ENCODE data around the gene PLD1.

The PLD1 gene

DNA sequence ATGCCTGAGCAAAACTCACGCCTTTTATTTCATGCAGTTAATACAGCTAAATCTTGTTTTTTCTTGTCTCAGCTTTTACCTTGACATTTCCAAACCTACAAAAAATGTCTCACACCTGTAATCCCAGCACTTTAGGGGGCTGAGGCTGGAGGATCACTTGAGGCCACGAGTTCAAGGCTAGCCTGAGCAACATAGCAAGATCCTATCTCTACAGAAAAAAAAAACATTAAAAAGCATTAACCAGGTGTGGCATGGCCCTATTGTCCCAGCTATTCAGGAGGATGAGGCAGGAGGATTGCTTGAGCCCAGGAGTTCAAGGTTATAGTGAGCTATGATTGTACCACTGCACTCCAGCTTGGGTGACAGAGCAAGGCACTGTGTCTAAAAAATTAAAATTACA is 29.0 kb upstream of the PLD1 start:
- DNase-seq (ENCODE audit: low read depth in 1 of 2, low spot score in 1 of 2), result no peak

DNA sequence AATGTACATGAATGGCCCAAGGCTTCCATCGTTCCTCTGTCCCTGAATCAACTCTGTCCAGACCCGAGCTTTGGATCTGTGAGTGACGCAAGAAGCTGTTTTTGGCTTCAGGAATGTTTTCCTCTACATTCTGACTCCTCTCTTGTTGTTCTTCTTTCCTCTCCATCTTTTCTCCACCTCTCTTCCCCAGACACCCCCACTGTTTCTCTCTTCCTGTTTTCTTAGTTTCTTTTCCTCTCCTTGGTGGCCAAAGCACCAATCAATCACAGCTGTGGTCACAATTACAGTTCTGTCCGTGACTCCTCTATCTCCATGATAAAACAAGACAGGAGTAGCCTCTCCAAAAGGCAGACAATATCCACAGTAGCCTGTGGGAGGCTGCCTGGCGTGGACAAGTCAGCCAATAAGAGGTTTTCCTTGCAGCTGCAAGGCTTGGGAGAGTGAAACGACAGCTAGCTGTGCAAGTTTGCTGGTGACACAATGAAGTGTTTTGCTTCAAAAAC is 28.0 kb upstream of the PLD1 start:
- DNase-seq (ENCODE audit: low read depth in 1 of 2, low spot score in 1 of 2), result no peak

DNA sequence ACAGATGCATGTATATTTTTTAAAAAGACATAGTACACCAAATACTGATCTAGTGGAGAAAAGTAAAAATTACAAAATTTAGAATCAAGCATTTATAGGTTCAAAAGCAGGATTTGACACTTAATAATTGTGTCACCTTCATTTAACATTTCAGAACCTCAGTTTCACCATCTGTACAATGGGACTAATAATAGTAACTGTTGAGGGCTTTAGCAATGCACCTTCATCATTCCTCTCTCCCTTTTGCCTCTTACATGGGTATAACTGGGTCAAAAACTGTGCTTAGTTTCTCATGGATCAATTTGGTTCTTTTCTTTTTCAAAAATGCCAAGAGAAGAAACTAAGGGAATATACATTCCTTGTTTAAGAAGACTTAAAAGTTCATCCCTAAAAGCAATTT is 27.4 kb upstream of the PLD1 start:
- DNase-seq (ENCODE audit: low read depth in 1 of 2, low spot score in 1 of 2), result no peak

DNA sequence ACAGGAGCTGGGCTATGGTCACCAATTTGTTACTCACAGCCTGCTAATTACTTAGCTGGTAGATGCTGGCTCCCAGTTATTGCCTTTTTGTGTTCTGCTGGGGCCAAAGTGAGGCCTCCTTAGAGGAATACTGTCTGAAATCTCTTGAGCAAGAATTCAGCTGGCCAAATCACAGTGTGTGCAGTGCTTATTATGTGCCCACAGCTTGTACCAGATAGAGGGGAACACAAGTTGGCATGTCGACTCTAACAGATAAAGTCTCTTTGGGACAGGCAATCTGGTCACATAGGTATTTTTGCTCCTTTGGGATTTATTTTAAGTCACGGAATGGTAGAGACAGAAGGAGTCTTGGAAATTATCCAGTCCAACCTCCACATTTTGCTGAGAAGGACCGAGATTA is 26.6 kb upstream of the PLD1 start:
- no peak for DNase-seq (ENCODE audit: low read depth in 1 of 2, low spot score in 1 of 2)

DNA sequence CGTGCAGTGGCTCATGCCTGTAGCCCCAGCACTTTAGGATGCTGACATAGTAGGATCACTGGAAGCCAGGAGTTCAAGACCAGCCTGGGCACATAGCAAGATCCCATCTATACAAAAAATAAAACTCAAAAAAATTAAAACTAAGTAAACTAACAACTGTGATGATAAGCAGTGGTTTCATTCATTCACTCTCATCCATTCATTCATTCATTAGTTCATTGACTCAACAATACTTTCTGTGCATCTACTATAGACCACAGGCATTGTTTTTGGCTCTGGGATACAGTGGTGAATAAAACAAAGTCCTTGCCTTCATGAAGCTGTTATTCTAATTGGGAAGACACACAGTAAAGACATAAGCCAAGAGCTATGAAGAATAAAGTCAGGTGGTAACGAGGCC is 25.3 kb upstream of the PLD1 start:
- no peak for DNase-seq (ENCODE audit: low read depth in 1 of 2, low spot score in 1 of 2)

DNA sequence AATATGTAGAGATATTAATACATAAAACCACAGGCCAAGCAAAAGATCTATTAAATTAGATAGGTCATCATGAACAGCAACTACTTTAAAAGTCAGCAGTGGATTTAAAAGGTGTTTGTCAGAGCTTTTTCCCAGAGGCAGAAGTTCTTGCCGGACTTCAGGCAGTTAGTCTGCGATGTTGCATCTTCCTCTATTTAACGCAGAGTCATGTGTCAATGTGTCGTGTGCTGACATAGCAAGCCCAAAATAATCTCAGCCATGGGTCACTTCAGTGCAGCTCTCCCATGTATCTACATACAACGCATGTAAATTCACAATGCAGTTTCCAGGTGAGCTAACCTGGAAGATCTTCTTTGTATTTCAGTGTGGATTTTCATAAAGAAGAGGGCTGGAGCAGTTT is 24.8 kb upstream of the PLD1 start:
- no peak for DNase-seq (ENCODE audit: low read depth in 1 of 2, low spot score in 1 of 2)

DNA sequence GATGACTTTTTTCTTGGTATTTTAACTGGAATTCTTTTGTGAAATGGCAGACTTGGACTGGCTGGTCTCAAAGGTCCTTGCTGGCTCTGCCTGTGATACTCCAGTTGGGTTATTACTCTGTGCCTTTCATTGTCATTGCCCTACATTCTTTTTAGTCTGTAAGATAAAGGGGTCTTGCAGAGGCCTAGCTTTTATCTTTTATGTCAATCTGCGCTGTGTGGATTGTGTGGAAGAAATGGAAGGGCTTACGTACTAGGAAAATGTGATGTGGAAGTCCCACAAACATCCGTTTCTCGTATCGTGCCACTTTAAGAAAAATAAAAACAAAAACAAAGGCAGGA is 24.1 kb upstream of the PLD1 start:
- DNase-seq (ENCODE audit: low read depth in 1 of 2, low spot score in 1 of 2), result no peak

DNA sequence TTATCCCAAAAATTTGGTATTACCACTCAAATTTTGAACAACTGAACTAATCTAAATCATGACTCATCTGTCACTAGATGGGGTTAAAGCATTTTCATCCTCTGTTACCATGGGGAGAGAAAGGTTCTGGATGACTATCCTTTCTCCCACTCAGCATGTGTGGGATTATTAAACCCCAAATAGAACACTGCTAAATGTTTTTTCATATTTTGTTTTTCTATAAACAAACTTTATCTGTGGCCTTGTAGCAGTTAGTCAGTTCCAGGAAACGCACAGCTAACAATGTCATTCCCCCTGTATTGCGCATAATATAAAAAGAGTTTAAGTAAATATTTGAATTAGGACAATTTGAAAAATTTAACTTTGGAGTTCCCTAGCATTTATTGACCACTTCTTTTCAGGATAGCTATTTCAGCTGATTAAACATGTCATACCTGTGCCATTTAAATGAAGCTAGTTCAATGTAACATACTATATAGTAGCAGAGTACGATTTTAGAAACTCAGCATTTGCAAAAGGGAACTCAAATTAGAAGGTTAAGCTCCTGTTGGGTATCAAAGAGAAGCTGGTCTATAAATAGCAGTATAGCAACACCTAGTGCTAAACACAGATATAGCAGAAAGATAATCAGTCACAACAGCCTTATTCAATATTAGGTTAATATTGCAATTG is 23.6 kb upstream of the PLD1 start:
- DNase-seq (ENCODE audit: low read depth in 1 of 2, low spot score in 1 of 2), result no peak

DNA sequence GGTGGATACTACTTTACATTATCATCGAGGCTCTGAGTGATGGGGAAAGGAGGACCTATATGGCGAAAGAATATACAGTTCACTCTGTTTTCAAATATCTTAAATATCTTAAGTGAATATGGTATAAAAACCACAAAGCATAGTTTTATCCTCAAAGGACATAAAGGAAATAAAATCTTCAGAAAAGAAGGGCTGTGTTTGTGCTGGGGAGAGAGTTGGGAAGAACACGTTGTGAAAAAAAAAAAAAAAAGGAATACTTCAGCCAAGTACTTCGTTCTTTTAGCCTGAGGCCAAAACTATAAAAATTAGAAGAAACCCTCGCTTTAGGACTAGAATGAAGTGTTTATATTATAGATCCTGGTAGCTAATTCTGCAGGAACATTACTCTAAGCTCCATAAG is 22.7 kb upstream of the PLD1 start:
- no peak for DNase-seq (ENCODE audit: low read depth in 1 of 2, low spot score in 1 of 2)

DNA sequence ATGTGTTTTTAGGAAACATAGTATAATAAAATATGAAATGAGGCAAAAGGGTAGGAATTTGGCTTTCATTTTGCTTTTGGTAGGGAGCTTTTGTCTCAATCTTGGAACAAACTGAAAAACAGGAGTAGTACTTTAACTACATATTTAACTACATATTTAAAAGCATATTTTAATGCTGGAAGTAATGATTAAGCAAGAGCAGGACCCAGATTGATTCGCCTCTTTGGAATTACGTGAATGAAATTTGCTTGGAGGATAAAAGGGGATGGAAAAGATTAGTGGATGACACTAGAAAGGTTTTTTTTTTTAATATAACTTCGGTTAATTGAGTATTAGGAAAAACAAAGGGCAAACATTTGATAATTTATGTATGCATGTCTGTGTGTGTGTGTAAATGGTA is 21.7 kb upstream of the PLD1 start:
- no peak for DNase-seq (ENCODE audit: low read depth in 1 of 2, low spot score in 1 of 2)

DNA sequence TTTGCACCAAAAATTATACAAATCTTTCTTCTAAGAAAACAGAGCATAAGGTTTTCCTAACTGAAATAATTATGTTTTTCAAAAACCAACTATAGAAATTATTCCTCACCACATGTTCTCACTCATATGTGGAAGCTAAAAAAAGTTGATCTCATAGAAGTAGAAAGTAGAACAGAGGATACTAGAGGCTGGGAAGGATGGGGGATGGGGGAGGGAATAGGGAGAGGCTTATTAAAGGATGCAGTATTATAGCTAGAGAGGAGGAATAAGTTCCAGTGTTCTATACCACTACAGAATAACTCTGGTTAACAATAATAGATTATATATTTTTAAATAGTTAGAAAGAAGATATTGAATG is 20.2 kb upstream of the PLD1 start:
- DNase-seq (ENCODE audit: low read depth in 1 of 2, low spot score in 1 of 2), result no peak

DNA sequence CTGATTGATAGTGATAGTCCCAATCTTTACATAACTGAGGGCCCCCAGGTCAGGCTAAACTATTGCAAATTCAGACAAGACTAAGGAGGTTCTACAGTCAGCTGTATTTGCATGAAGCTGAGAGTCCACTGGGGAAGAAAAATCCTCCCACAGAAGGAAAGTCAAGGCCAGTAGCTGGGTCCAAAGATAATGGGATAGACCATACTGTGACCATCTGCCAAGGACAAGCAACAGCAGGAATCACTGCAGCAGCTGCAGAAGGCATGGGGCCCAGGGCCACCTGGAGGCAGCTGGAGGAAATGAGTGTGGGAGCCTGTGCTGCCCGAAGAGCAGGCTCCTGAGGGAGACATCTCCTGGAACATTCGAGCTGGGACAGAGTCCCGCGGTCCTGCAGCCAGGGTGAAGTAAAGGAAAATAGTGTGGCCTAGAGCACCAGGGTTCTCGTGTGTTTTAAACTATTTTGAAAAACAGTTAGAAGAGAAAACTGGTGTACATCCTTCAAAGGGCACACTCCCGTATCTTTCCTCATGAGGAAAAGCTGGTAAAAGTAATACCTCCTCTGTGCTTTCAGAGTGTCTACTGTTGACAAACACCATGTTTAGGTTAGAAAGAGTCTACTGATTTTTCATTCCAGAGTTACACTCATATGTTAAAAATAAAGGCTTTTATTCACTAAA is 19.7 kb upstream of the PLD1 start:
- DNase-seq (ENCODE audit: low read depth in 1 of 2, low spot score in 1 of 2), result no peak

DNA sequence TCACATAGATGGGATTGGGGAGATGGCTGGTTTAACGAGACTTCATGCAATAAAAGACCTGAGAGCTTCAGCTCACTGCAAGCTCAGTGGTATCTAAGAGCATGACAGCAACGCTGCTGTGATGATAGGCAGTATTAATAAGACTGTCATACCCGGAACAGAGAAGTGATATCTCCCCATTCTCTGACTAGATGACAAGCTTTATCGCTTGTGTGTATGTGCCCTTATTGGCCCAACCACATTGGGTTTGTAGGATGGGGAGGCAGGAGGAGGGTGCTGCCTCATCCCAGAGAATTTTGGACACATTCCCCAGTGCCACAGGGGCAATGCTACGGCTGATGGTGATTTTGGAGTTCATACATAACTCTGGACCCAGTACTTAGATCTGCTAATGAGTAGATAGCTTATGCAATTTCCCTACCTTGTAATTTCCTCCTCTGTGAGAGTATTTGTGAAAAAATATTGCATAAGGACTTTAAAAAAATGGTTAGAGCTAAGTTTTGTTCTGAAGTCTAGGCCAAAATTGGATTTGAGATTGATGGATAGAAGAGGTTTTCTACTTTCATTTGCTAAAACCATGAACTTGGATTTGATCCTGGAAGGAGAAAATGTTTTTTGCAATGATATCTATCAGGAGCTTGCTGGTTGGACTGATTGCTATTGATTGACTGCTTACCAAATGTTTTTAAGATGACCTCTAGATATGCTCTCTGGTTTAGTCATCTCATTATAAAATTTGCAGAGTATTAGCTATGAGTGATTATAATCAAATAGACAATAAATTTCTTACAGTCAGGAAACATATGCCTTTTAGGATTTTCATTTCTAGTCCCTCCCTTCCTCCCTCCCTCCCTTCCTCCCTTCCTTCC is 18.9 kb upstream of the PLD1 start:
- DNase-seq (ENCODE audit: low read depth in 1 of 2, low spot score in 1 of 2), result no peak

DNA sequence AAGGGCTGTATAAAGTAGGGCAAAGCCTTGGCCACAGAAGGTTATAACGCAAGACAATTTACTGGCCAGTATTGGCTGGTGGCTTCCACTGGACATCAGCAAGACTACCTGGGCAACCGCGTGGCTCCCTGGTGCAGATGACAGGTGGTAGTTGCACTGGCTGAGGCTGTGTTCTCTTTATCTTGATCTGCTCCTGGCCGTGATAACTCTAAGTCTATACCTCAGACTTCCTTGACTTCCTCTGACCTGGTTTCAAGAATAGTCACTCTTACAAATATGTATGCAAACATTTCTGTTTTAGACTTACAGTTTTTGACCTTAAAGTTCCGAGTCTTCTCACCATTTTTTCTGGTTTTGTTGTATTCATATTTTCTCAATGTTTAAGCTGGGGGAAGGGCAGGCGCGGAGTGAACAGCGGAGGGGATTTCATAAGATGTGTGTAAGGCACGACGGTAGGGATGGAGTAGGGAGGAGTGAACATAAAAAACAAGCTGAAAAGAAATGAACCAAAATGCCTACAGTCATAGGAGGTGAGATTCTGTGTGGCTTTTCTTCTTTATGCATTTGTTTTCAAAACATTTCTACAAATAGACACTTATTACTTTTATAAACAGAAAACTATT is 17.7 kb upstream of the PLD1 start:
- no peak for DNase-seq (ENCODE audit: low read depth in 1 of 2, low spot score in 1 of 2)

DNA sequence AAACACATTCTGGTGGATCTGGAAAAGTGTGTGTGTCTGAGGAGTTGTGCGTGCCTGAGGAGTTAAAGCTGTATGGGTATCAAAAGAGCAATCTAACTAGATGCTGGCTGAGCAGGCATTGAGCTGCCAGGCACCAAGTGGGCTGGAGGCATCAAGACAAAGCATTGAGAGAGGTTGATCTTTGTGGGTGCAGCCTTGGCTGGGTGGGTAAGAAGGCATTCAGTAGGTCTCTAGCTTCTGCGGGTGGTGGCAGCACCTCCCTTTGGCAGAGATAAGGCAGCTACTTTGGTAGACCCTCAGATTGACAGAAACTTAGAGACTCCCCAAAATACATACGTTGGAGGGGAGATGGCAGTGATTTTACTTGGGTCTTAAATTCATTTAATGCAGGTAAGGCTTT is 17.1 kb upstream of the PLD1 start:
- DNase-seq (ENCODE audit: low read depth in 1 of 2, low spot score in 1 of 2), result no peak

DNA sequence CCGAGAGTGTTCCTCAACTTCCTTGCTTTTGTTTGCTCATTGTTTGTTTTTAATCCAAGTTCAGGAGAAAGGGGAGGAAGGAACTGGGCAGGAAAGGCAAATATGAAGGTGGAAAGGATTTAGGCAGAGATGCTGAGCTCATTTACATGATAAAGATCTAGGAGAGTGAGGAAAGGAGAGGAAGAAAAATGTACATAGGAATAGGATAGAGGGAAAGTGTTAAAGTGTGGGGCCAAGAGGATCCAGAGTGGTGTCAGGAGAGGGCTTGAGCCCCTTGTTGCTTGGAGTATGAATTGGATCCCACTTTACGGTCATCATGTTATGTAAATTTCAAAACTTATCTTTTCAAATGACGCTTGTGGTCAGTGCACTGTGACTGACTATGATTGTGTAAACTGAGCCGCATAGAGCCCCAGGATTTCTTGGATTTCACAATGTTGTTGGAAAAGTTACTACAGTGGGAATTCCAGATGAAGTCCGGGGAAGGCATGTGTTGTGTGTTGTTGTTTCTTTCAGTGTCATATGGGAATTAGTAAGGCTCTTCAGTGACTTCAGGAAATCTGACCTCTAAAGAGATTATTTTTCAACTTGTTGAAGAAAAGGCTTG is 15.0 kb upstream of the PLD1 start:
- no peak for DNase-seq (ENCODE audit: low read depth in 1 of 2, low spot score in 1 of 2)

DNA sequence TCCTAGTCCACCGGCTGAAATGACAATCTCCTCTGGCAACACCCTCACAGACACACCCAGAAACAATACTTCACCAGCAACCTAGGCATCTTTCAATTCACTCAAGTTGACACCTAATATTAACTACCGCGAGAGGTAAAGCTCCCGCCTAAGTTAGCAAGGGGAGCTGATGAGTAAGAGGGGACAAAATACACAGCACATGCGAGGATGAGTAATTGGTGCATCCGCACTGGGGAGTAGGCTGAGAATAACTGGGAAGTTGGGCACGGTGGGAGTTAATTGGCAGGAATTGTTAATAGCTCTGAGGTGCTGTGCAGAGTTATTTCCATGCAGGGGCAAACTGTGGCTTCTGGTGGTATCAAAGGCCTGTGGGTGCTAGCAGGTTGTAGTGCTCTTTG is 14.5 kb upstream of the PLD1 start:
- DNase-seq (ENCODE audit: low read depth in 1 of 2, low spot score in 1 of 2), result no peak

DNA sequence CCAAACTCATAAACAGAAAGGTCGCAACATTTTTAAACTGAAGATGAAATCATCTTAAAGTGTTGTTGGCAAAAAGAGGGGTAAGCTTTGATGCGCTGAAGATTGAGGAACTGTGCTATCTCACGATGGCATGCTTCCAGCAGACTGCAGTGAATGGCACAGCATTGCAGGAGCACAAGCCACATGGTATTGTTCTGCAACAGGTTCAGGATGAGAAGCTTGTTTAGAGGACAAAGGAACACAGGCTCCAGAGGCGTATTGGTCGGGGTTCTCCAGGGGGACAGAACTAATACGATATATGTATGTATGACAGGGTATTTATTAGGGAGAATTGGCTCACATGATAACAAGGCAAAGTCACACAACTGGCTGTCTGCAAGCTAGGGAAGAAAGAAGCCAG is 13.8 kb upstream of the PLD1 start:
- no peak for DNase-seq (ENCODE audit: low read depth in 1 of 2, low spot score in 1 of 2)

DNA sequence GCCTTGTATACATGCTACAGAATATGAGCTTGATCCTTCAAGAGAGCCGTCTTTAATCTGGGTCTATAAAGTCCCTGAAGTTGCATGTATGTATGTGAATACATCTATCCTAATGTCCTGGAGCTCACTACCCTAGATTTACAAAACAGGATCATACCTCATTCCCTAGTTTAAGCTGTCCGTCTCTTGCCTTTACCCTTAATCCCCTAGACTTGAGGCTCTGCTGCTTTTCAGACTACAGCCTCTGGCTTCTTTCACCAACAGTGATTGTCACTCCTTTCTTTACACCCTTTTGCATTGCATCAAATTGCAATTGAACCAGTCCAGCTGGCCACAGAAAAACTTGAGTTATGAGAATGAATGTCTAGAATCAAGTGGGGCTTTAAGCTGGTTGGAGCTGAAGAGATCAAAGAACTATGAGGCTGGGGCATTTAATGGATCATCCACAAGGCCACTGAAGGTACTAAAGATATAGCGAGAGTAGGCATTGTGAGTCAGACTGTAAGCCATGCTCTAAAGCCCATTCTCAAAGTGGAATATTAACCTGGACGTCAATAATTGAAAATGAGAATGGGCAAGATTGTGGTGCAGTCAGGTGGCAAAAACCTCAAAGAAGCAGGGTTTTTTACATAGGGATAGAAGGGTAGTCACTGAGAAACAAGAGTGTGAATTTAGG is 12.3 kb upstream of the PLD1 start:
- no peak for DNase-seq (ENCODE audit: low read depth in 1 of 2, low spot score in 1 of 2)

DNA sequence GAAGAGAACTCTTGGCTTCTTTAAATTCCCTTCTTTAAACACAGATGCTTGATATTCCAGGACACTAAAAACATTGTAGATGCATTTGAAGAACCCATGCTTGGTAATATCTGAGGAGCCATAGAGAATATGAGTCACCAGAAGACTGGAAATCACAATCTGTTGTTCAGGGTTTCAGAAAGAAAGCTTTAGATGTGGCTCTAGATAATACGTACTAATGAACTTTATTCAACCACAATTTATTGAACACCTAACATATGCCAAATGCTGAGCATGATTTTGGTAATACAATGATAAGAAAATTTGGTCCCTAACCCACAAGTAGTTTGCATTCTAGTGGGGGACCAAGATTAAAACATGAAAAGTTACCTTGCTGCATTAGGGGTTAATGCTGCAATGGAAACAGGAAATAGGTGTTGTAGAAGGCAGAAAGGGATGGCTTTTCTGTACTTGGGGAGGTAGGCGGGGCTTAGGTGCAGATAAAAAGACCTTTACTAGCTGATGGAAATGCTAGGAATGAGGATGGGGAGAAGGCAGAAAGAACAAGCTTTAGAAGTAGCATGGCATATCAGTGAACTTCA is 11.6 kb upstream of the PLD1 start:
- DNase-seq (ENCODE audit: low read depth in 1 of 2, low spot score in 1 of 2), result no peak

DNA sequence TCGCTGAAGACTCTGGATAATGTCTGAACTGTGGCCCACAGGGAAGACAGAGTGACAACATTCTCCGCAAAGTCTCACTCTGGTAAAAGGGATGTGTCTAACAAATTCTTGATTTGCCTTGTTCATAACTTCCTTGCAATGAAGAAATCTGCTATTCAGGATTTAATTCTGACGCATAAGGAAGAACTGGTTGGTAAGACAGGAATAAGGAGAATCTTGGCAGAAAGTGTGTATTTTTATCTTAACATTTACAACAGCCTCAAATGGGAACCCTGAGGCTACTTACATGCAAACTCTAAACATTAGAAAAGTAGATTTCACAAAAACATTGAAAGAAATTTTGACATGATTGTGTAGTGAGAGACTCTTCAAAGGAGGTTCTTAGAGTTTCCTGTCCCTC is 10.8 kb upstream of the PLD1 start:
- DNase-seq (ENCODE audit: low read depth in 1 of 2, low spot score in 1 of 2), result no peak

All from activated T-helper 1 cell treated with anti-CD3 and anti-CD28 coated beads, Interleukin-2, amount 50 U/mL, for 16 hours (primary cell).